CD4-positive, alpha-beta T cell treated with Interleukin-15 for 4 hours (primary cell): ENCODE data around the gene PRRC2B.

Experiments used
- DNase-seq: peaks from one replicate; pipeline ENCODE4 v3.0.0-alpha.2; 2020; ENCODE audit warnings: low spot score

The PRRC2B gene

DNA sequence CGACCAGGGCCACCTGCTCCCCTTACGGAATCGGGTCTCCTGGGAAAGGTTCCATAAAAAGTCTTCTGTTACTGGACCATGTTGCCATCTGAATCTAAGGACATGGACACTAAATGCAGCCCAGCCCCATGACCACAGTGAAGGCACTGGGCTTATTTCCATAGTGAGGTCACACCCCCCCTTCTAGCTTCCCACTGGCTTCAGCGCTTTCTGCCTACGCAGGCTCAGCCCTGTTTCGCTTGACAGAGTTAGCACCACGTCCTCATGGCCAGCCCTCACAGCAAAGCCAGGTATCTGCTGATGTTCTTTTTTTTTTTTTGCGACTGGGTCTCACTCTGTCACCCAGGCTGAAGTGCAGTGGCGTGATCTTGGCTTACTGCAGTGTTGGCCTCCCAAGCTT is 123.0 kb downstream of the PRRC2B start:
- DNase-seq = no peak

DNA sequence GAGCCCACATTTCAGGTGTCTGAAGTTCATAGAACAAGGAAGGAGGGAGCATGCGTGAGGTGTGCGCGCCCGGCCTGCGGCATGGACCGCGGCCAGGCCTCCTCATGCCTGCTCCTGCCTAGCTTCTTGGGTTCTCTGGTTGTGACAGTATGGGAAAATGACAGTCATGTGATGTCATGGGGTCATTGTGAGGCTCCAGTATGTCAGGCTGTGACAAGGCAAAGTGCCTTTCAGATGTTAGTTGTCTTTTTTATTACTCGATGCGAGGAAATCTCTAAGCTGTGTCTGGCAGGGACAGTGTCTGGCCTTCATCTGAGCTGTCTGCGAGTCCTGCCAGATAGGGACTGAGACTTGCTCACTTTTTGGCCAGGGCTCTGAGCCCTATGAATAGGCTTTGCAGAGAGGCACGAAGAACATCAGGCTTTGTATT is 123.9 kb downstream of the PRRC2B start:
- DNase-seq = no peak

DNA sequence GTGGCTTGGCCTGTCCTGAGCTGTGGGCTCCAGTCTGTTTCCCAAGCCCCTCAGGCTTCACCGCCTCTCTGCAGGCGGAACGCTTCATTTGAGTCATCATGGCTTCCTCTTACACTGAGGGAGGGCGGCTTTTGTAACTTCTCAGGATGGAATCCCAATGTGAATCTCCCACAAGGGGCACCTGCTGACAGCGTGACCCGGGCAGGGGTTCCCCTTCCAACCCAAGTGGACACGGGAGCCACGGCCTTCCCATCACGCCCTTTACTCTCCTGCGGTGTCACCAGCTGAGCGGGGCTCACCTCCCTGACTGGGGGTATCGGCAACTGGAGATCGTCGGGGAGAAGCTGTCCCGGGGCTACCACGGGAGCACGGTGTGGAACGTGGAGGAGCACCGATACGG is 124.7 kb downstream of the PRRC2B start:
- no peak for DNase-seq

- DNase-seq = no peak
These were observed 126.6 kb downstream of the PRRC2B start for GRCh38 chr9:131520503-131520902.

DNA sequence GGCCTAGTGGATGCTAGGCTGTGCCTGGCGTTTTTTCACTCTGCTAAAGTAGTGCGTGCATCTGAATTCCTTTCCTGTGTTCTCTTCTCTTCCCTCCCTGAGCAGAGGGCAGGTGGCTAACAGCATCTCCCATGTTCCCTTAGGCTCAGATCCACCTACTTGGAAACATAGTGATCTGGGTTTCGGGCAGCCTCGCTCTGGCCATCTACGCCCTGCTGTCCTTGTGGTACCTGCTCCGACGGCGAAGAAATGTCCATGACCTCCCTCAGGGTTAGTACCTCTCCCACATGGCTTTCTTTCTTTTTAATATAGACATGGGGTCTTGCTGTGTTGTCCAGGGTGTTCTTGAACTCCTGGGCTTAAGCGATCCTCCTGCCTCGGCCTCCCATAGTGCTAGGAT is 127.3 kb downstream of the PRRC2B start:
- DNase-seq = no peak

DNA sequence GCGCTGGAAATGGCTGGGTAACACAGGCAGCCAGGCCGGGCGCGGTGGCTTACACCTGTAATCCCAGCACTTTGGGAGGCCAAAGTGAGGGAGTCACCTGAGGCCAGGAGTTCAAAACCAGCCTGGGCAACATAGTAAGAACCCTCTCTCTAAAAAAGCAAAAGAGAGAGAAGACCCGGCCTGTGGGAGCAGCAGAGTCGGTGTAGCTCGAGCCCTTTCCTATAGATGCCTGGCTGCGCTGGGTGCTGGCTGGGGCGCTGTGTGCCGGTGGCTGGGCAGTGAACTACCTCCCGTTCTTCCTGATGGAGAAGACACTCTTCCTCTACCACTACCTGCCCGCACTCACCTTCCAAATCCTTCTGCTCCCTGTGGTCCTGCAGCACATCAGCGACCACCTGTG is 127.9 kb downstream of the PRRC2B start:
- DNase-seq = no peak

GRCh38 chr9:131522257-131523085 is 128.6 kb downstream of the PRRC2B start:
- no peak for DNase-seq

- no peak for DNase-seq
These were observed 129.2 kb downstream of the PRRC2B start for GRCh38 chr9:131523086-131523388.

DNA sequence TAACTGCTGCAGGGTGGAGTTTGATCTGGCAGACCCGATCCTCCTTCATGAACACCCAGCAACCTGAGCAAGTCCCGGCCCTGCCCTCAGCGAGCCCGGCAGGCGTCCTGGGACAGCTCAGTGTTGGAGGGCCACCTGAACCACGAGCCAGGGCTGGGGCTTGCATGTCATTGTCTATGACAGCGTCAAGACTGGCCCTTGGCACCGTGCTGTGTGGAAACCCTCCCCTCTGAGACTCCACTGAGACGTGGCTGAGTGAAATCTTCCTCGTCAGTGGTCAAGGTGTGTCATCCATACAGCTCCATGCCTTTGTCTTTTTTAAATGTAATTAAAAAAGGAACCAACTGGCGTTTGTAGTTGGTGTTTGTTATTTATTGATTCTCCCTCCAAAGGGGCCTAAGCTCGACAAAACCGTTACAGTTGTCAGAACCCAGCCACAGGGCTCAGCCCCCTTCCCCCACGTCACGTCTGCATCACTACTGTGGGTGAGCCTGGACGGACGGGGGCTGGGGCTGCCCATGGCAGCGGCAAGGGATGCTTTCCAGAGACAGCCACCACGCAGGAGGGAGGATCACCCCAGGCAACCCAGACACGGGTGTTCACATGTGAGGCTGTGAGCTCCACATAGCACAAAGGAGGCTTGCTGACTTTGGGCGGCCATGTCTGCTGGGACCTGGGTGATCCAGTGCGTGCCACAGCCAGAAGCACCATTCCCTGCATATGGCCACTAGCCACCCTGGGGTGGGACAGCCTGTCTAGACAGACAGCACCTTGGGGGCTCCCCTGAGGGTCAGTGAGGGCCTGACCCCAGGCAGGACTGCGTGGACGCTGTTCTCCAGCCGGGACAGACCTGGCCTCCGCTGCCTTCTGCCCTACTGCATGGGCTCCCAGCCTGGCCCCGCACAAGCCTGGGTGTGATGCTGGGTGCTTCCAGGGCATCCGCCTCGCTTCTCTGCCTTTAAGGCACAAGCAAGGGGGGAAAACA is 129.9 kb downstream of the PRRC2B start:
- DNase-seq = no peak

- no peak for DNase-seq
These were observed 130.9 kb downstream of the PRRC2B start for GRCh38 chr9:131524665-131525315.

GRCh38 chr9:131525643-131526565 is 132.0 kb downstream of the PRRC2B start:
- no peak for DNase-seq

GRCh38 chr9:131528186-131528585 is 134.3 kb downstream of the PRRC2B start:
- no peak for DNase-seq

DNA sequence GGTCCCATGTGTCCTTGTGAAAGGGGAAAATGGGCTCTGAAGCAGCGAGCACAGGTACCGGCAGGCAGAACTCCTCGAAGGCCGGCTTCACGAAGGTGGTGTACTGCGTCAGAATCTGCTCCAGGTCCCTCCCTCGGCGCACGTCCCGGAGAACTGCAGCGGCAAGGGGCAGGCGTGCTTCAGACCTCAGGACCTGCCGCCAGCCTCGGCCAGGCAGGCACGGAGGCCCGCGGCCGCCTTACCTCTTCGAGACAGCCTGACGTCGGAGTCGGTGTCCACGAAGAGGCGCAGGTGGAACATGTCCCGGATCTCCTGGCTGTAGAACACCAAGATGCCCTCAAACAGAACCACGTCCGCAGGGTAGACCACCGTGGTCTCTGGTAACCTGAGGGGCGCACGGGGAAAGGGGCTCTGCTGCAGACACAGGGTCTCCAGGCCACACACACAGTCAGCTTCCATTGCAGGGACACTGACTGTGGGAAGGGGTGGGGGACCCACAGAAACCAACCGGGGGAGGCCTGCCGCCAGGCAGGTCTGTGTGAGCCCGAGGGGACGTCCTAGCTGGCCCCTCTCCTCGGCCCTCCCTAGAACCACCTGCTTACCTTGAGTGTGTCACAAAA is 135.1 kb downstream of the PRRC2B start:
- no peak for DNase-seq

DNA sequence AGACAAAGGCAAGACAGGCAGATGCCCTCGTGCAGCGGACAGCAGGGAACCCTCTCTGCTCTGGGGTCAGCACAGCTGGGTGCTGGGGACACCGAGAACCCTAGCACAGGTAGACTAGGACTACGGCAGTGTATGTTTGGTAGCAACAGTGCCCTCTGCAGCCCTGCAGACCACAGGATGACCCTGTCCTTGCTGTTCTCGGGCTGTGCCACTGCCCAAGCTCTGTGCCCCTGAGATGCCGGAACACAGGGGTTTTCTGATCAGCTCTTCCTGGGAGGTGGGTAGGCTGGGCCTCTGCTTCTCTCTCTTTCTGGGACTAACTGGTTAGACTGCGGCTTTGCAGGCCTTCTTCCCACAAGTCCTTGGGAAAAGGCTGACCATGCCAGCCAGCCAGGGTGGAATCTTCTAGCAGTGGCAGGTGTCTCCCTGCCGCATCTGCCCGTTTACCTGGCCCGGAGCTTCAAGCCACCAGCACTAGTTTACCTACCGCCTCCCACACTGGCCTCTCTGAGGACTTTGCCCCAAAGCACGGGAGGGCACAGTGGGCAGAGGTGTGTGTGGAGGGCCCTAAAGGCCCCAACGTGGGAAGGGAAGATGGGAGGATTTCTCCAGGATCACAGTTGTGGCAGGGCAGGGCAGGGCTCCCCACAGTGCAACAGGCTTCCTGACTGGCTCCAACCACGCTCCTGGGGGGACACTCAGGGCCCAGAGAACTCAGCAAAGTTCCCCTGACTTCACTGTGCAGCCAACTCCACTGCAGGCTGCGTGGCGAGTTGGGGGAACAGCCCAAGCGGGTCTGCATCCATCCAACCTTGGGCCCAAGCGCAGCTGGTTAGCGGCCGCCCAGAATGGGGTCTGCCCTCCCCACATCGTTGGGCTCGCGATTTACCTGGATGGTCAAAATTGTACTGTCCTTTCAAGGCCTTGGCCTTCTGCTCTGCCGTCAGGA is 136.0 kb downstream of the PRRC2B start:
- no peak for DNase-seq

DNA sequence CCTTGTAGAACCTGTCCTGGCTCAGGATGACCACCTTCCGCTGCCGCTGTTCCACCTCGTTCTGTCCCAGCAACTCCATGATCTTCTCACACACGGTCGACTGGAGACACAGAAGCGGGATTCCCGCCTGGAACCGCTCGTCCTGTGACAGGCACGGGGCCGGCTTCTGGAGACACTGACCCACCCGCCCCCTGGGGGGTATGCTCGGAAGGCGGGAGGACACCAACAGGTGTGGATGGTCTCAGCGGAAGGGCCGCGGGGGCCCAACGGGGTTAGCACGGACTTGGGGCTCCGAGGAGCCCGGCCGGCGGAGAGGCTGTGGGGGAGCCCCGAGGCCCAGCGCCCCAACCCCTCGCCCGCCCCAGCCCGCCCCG is 136.6 kb downstream of the PRRC2B start:
- no peak for DNase-seq

DNA sequence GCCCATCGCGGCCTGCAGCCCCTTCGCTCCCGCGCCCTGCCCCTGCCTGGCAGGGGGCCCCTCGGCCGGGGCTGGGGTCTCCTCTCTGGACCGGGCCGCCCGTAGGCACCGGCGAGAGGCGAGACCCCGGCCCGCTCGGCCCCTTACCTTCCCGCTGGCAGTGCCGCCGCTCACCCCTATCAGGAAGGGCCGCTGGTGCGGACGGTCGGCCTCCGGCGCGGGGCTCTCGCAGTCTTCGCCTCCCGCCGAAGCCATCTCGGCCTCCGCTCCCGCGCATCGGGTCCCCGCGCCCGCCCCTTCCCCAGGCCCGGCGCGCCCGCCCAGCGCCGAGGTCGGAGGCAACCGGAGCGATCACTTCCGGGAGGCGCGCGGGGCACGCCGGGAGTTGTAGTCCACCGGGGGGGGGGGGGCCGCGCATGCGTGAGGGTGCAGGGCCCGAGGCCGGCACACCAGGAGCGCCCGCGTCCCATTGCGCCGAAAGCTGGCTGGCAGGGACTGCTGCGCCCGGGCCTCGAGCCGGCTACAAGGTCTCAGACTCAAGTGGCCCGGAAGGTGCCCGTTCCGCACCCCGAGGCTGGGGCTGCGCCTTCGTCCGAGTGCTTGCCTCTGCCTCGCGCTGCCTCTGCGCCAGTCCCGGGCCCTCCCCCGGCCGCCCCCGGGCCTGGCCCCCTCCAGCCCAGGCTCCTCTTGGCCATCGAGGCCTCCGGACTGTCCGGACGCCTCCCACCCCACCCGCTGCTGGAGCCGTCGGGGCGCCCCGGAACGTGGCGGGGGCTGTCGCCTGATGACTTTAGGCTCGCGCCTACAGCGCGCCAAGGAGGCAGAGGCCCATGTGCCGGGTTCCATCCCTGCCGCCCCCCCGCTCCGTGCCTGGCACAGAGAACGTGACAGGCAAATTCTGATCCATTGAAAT is 137.3 kb downstream of the PRRC2B start, which contains the start of gene UCK1:
UCK1 (minus strand) TSS at position 344 of the 913 bp plus-strand sequence; CDS start at position 255, 89 bp downstream.
- DNase-seq = peak; percentile 65

DNA sequence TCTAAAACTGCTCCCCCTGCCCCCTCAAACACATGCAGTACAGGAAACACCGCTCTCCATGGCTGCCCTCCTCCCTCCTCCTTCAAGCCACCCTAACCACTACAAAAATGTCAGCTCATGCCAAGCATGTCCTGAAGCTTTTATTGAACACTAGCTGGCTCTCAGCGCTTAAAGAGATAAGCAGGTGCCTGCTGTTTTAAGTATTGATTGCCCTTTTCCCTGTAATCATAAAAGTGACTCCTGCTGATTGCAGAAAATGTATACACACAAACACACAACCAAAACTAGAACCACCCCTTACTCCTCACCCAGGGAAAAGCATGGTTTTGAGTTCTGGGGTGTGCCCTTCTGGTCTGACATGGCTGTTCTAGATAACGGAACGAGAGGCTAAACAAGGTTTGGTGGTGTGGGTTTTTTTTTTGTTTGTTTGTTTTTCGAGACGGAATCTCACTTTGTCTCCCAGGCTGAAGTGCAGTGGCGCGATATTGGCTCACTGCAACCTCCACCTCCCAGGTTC is 140.9 kb downstream of the PRRC2B start:
- no peak for DNase-seq

DNA sequence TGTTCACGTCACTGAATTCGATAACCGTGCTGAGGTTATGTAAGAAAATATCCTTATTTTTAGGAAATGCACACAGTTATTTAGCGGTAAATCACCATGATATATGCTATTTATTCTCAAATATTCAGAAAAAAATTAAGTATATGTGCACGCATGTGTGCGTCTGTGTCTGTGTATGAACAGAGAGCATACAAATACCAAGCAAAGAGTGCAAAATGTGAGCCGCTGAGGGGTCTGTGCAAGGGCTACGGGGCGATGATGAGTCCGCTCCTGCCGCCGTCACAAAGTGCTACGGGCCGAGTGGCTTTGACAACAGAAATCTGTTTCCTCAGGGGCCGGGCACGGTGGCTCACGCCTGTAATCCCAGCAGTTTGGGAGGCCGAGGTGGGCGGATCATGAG is 144.1 kb downstream of the PRRC2B start:
- DNase-seq = no peak
